GM12878 (cell line): Measurements from ENCODE around the gene HRC. TPM values are rescaled to one million over a fixed set of nuclear protein-coding genes. Genes with fewer than 3 reads are reported as not detected.

ENCODE experiments used
- ATAC-seq: fragments of 200-7000 bp; cut with Tn5 transposase; 3 replicates; pipeline ENCODE4 v1.9.1; 2020; ENCODE audit warnings: mild to moderate bottlenecking, moderate library complexity
- BruUV-seq: library from RNA; stranded (reverse); fragments of 400-500 nt; replicated peaks from 2 replicates; lab custom pipeline; 2021; lab: Mats Ljungman, UMichigan
- CTCF ChIA-PET: fragments of 300-600 bp; sonication (Branson Sonifier 250); formaldehyde crosslinking; extraction: SDS; loops from one replicate; lab custom pipeline; 2021; ENCODE audit warnings: inconsistent platforms; lab: Yijun Ruan, JAX
- POLR2A ChIA-PET: fragments of 350-600 bp; formaldehyde crosslinking; extraction: SDS; loops from one replicate; lab custom pipeline; 2021; ENCODE audit warnings: inconsistent platforms; lab: Charles Lee
- RAD21 ChIA-PET: fragments of 300-600 bp; sonication (Branson Sonifier 250); formaldehyde crosslinking; loops from one replicate; lab custom pipeline; 2023; ENCODE audit warnings: antibody characterized with exemption; ENCODE audit not compliant: unreplicated experiment; lab: Charles Lee
- SMC1A ChIA-PET: fragments of 300-600 bp; sonication (Branson Sonifier 250); formaldehyde crosslinking; loops from one replicate; lab custom pipeline; 2023; ENCODE audit not compliant: unreplicated experiment, uncharacterized antibody; lab: Charles Lee
- DNase-seq: peaks from one replicate; pipeline ENCODE4 v3.0.0-alpha.2; 2011; ENCODE audit warnings: low read depth, low spot score
- FAIRE-seq: peaks from 3 replicates; lab custom pipeline; 2011; peaks lifted over from hg19 to GRCh38; lab: Jason Lieb, UNC
- H2AFZ ChIP-seq: 2 replicates; pipeline ENCODE4 v1.6.0; 2011; ENCODE audit warnings: low read depth, low read length, control low read depth; ENCODE audit not compliant: control insufficient read depth
- H3K27ac ChIP-seq: 2 replicates; pipeline ENCODE4 v1.5.1; 2011; ENCODE audit warnings: control low read depth; ENCODE audit not compliant: control insufficient read depth, insufficient read depth
- H3K27me3 ChIP-seq, 2 experiments: replicated peaks in 1 of 2; 2 replicates each; pipeline versions ENCODE4 v1.6.0 to v1.6.1; 2011; ENCODE audit warnings: low read length in 1 of 2; ENCODE audit not compliant: control insufficient read depth in 2 of 2, insufficient read depth in 2 of 2
- H3K36me3 ChIP-seq, 2 experiments: 2 replicates each; pipeline ENCODE4 v1.5.1; 2011; ENCODE audit warnings: low read length in 1 of 2; ENCODE audit not compliant: control insufficient read depth in 2 of 2, insufficient read depth in 2 of 2
- H3K4me1 ChIP-seq: 2 replicates; pipeline ENCODE4 v1.6.1; 2011; ENCODE audit warnings: mild to moderate bottlenecking, low read length, moderate library complexity, mixed read lengths; ENCODE audit not compliant: control insufficient read depth, insufficient read depth
- H3K4me2 ChIP-seq: 2 replicates; pipeline ENCODE4 v1.6.0; 2011; ENCODE audit warnings: control low read depth; ENCODE audit not compliant: control insufficient read depth, insufficient read depth
- H3K4me3 ChIP-seq: fragments of 200-600 bp; sonication (generic); 2 replicates; pipeline ENCODE4 v1.5.1; 2016
- H3K79me2 ChIP-seq: 2 replicates; pipeline ENCODE4 v1.6.0; 2011; ENCODE audit warnings: low read length; ENCODE audit not compliant: control insufficient read depth, insufficient read depth
- H3K9ac ChIP-seq: 2 replicates; pipeline ENCODE4 v1.8.0; 2011; ENCODE audit warnings: low read length, control low read depth, mixed read lengths; ENCODE audit not compliant: control insufficient read depth, insufficient read depth
- H3K9me3 ChIP-seq: replicated peaks from 3 replicates; pipeline ENCODE4 v1.5.1; 2011; ENCODE audit warnings: mild to moderate bottlenecking, low read length; ENCODE audit not compliant: control insufficient read depth, insufficient read depth
- H4K20me1 ChIP-seq: 2 replicates; pipeline ENCODE4 v1.6.0; 2011; ENCODE audit not compliant: control insufficient read depth, insufficient read depth
- SIN3A ChIP-seq: IDR thresholded peaks from 2 replicates; pipeline ENCODE4 v1.6.1; 2012; ENCODE audit warnings: low read depth, low read length, improper control_type of control experiment
- WGBS: methylation state at CpG from one replicate; pipeline ENCODE4 v1.1.6; 2016; ENCODE audit warnings: low lambda C conversion rate; ENCODE audit not compliant: insufficient replicate concordance, insufficient coverage; ENCODE audit errors: missing lambda C conversion rate; 5-methylcytosine and 5-hydroxymethylcytosine counted together
- in situ Hi-C: fragments of 300-500 bp; cut with MboI; formaldehyde crosslinking; loops from 9 replicates; pipeline ENCODE4 v1.14.3; 2018; ENCODE audit warnings: mixed read lengths
- intact Hi-C: fragments of 100-400 bp; cut with micrococcal nuclease; formaldehyde crosslinking; loops from one replicate; pipeline ENCODE4 v1.14.2; 2022; ENCODE audit not compliant: unreplicated experiment
- polyA plus RNA-seq, 11 experiments: library from polyadenylated mRNA; depleted of rRNA in 4 of 11; unstranded in 6 of 11; stranded (reverse) in 5 of 11; fragments of >200 nt; fragmentation: Nextera tagmentation in 4 of 11; fragmentation: Illumina TruSeq in 1 of 11; extraction: Ambion mirVana in 4 of 11; extraction: Trizol in 1 of 11; gene quantifications; 1 replicate in 1 of 11; 2 replicates in 10 of 11; pipeline versions ENCODE4 v1.2.1 to v1.2.3, GENCODE V29; 2011 to 2016; ENCODE audit warnings: inconsistent platforms in 2 of 11, missing spikeins in 2 of 11, low read depth in 1 of 11
- total RNA-seq, 4 experiments: library from RNA; depleted of rRNA in 3 of 4; stranded (reverse); fragments of >200 nt in 3 of 4; fragmentation: Illumina TruSeq in 1 of 4; extraction: Trizol in 1 of 4; gene quantifications; 2 replicates each; pipeline versions ENCODE4 v1.2.1 to v1.2.3, GENCODE V29; 2013 to 2021
- TF ChIP-seq, protein P1 (sequence below): IDR thresholded peaks from 2 replicates; pipeline ENCODE4 v1.6.1; 2011; ENCODE audit warnings: borderline replicate concordance, low read depth, mild to moderate bottlenecking, moderate library complexity, mixed read lengths, low read length; ENCODE audit not compliant: insufficient read depth; ENCODE audit errors: extremely low read length
- TF ChIP-seq, protein P2 (sequence below): fragments of 450-650 bp; IDR thresholded peaks from 2 replicates; pipeline ENCODE4 v1.6.1; 2017; ENCODE audit warnings: low read depth, mild to moderate bottlenecking, moderate library complexity

Gene HRC
- total and polyA plus RNA-seq, 10 of the 15 experiments (the other 5 are each of a cell fraction or from before 2014, with no cell fraction given): 0.10 TPM; not detected in 9

DNA sequence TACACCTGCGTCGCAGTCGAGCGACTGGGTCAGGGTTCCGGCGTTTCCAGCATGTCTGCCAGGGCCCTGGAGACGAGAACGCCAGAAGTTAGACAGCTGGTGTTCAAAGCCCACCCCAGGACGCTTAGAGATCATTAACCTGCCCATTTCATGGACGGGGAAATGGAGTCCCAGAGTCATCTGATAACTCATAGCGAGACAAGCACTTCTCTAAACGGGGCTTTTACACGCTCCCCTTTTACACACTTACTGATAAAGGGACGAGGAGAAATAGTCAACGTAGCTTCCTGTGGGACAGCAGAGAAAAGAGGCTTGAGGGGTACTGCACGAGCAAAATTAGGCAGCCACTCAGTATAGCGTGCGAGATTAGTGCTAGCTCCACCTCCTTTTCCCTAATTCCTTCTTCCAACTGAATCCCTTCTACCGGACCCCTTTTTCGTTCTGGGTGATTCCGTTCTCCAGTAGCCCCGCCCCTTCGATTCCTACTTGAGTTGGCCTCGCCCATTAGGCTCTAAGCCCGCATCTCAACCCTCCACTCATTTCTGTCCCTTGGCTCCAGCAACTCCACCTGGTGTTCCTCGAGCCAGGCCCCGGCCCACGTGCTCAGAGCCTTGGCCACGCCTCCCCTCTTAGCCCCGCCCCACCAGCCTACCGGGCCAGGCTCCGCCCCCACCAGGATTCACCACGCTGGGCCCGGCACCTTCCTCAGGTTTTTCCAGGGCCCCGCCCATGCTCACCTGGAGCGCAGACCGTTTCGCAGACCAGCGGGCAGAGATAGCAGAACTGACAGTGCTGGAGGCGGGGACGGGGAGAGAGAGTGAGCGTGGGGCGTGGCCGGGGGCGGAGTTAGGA lies 3.7 kb downstream of the HRC start:
- TF ChIP-seq SIN3A: no peak
- TF ChIP-seq, protein P1, sequence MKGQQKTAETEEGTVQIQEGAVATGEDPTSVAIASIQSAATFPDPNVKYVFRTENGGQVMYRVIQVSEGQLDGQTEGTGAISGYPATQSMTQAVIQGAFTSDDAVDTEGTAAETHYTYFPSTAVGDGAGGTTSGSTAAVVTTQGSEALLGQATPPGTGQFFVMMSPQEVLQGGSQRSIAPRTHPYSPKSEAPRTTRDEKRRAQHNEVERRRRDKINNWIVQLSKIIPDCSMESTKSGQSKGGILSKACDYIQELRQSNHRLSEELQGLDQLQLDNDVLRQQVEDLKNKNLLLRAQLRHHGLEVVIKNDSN: peak; percentile 29
- TF ChIP-seq, protein P2, sequence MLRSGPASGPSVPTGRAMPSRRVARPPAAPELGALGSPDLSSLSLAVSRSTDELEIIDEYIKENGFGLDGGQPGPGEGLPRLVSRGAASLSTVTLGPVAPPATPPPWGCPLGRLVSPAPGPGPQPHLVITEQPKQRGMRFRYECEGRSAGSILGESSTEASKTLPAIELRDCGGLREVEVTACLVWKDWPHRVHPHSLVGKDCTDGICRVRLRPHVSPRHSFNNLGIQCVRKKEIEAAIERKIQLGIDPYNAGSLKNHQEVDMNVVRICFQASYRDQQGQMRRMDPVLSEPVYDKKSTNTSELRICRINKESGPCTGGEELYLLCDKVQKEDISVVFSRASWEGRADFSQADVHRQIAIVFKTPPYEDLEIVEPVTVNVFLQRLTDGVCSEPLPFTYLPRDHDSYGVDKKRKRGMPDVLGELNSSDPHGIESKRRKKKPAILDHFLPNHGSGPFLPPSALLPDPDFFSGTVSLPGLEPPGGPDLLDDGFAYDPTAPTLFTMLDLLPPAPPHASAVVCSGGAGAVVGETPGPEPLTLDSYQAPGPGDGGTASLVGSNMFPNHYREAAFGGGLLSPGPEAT: no peak
- intact Hi-C loops: no loop called here
- H3K27me3 ChIP-seq: peaks cover 6 to 22% of the 10 kb centered on the region in 2 experiments
- H3K4me1 ChIP-seq: peaks cover 10% of the 10 kb centered on the region
- ChIA-PET CTCF (interaction anchor here (0.8 to 1.9 kb wide), 3 partner anchors 47 to 57 kb away, joined by 3 to 7 read pairs (median 5); no protein-coding TSS in a partner anchor), POLR2A (interaction anchor here (0.5 kb wide), 1 partner anchor 34 kb away, joined by 6 read pairs; no protein-coding TSS in a partner anchor), RAD21 (interaction anchor here (1.1 to 1.6 kb wide), 2 partner anchors 24 to 158 kb away, joined by 3 to 5 read pairs; partner anchors contain the start of gene RUVBL2), SMC1A (interaction anchor here (1.2 kb wide), 1 partner anchor 47 kb away, joined by 4 read pairs; no protein-coding TSS in a partner anchor)
- H2AFZ ChIP-seq: no peak overlapping the region
- no peaks in the 10 kb centered on the region for H4K20me1 ChIP-seq
- H3K4me2 ChIP-seq: 0 out of 2 replicates have a peak overlapping the region, but pooled peaks have one; percentile 12
- H3K79me2 ChIP-seq: no peaks in the 10 kb centered on the region
- ATAC-seq (peak; percentile 32), DNase-seq (no peak), FAIRE-seq (no peak)
- no TSS peak for BruUV-seq
- no peak overlapping the region for H3K9ac ChIP-seq
- H3K27ac ChIP-seq: no peak overlapping the region
- peaks cover 4% of the 10 kb centered on the region; the same call in 2 of the 3 replicates for H3K9me3 ChIP-seq
- in situ Hi-C loops: no loop called here
- H3K4me3 ChIP-seq: no peak overlapping the region
- WGBS: 8% methylated on average over 45 of the region's 45 CpGs
- no peaks in the 10 kb centered on the region for H3K36me3 ChIP-seq
